Medulla oblongata (tissue), 1 donor: ENCODE results near the gene ZBTB43.

Source experiments
- DNase-seq: peaks from one replicate; pipeline ENCODE4 v3.0.0-alpha.2; 2015; ENCODE audit errors: extremely low spot score

ZBTB43 gene

DNA sequence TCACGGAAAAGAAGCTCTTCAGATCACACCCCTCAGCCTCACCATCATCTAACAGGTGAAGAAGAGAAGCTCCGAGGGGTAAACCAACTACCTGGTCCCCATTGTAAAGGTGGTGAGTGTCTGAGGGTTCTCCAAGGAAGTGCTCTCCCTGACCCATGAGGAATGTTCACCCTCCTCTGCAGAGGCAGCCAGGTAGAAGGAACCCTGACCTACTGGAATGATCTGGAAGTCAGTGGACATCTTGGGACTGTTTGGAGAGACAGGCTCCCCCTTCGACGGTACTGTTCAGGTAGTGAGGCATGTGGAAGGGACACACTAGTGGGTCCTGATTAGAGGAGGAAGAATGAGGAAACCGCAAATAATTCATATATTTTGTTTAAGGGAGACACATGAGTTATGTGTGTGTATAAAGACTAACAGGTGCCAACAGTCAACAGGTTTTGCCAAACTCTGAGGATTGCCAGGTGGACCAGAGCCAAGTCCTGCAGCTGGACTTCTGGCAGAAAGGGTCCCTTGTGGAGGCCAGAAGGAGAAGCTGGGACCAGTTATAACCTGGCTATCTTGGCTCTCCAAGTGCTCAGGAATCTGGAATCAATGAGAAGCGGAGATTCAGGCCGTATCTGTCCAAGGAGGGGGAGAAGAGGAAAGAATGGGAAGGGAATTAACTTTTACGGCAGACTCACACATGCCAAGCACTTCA, 52.6 kb downstream of the ZBTB43 start:
- DNase-seq, result no peak

DNA sequence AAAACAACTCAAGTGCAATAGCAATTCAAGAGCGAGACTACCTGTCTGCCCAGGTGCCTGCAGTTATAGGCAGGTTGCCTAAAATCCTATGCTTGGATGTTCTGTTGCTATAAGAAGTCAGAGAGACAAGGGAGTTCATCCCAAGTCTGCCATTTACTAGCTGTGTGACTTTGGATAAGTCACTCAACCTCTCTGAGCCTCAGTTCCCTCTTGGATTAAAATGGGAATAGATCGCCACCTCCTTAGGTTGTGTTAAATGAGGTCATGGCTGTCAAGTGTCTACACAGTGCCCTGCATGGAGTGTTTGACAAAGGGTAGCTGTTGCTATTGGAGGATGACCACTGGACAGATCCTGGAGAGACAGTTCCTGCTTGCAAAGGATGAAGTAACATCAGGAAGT, 54.3 kb downstream of the ZBTB43 start:
- no peak for DNase-seq

- peak; percentile 77 for DNase-seq
These were observed 55.4 kb downstream of the ZBTB43 start, which contains the start of gene ZBTB34 for GRCh38 chr9:126860077-126860756. ZBTB34 (plus strand) TSS chr9:126860639; CDS start chr9:126879400, 18,761 bp downstream.

GRCh38 chr9:126860757-126861466, 56.1 kb downstream of the ZBTB43 start:
- DNase-seq, result no peak

- no peak for DNase-seq
These were observed 56.9 kb downstream of the ZBTB43 start for GRCh38 chr9:126861707-126862103.

- peak; percentile 72 for DNase-seq
These were observed 57.4 kb downstream of the ZBTB43 start for GRCh38 chr9:126862104-126862761.

DNA sequence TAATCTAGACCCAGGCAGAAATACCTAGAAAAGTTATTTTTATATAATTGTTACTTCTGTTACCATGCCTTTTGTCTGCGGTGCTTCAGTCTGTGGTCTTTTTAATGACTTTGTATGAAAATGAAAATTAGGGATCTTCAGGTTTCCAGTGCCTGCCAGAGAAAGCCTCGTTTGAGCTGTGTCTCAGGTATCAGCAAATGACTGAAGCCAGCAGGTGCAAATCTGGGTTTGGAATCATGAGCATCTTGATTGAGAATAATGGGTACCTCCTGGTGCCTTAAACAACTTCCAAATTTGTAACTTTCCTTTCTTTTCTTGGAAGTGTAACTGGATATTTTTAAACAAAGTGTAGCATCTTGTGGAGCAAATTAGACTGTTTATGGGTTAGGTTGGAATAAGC, 59.9 kb downstream of the ZBTB43 start:
- no peak for DNase-seq

GRCh38 chr9:126869368-126869767, 64.5 kb downstream of the ZBTB43 start:
- no peak for DNase-seq

GRCh38 chr9:126872516-126872915, 67.7 kb downstream of the ZBTB43 start:
- no peak for DNase-seq

- no peak for DNase-seq
These were observed 69.9 kb downstream of the ZBTB43 start for GRCh38 chr9:126874546-126875314.

DNA sequence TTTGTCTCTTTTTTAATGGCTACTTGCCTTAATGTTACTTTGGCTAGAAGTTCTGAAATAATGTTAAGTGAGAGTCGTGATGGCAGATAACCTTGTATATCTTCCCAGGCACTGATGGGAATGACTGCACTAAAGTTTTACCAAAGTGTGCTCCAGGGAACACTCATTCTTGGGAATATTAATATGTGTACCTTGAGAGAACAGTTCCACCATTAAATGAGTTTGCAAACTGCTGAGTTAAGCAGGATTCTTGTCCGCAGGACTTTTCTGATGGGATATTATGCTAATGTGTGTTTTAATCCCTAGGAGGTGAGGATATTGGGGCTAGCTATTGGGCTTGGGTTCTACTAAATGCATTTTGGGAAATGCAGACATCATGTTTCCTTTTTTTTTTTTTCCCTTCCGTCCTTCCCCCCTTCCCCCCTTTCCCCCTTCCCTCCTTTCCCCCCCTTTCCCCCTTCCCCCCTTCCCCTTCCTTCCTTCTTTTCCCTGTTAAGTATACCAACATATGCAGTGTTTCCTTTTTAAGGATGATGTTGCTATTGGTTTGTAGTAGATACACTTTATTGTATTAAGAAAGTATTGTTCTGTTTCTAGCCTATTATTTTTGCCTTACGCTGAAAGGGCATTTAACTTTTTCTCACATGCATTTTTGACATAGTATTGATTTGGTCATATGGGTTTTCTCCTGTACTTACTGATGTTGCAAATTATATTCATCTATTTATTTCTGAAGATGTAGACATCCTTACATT, 71.1 kb downstream of the ZBTB43 start:
- no peak for DNase-seq

DNA sequence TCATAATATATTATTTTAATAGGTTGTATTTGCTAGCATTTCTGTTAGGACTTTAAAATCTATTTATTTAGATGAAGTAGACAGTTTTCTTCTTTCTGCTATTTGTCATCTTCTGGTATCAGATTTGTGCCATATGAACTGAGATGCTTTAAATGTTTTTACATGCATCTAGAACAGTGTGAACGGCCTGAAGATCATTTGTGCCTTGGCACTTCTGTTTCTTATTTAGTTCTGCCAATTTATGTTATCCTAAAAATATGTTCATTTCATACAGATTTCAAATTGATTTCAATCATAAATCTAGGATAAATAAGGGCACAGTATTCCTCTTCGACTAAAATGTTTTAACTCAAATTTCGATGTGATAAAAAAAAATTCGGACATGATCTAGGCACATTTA, 71.7 kb downstream of the ZBTB43 start:
- no peak for DNase-seq

DNA sequence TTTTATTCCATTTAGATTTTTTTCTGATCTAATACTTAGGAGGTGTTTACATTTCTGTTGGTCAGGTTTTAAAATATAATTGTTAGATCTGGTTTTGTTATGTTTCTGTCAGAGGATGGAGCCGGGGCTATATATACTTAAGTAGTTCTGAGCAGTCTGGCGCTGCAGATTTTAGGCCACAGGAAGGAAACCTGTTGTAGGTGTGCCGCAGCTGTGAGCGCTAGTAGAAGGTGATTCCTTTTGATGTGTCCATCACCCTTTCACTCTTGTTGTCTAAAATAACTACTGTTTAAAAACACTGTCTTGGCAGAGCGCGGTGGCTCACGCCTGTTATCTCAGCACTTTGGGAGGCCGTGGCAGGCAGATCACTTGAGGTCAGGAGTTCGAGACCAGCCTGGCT, 72.6 kb downstream of the ZBTB43 start:
- DNase-seq, result no peak

DNA sequence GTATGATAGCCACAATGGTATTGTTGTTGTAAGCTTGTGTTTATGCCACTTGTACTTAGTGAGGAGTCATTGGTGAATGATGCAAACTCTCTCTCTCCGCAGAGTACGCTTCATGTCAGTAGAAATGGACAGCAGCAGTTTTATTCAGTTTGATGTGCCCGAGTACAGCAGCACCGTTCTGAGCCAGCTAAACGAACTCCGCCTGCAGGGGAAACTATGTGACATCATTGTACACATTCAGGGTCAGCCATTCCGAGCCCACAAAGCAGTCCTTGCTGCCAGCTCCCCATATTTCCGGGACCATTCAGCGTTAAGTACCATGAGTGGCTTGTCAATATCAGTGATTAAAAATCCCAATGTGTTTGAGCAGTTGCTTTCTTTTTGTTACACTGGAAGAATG, 74.4 kb downstream of the ZBTB43 start:
- DNase-seq, result peak; percentile 40

GRCh38 chr9:126880226-126880946, 75.5 kb downstream of the ZBTB43 start:
- no peak for DNase-seq

DNA sequence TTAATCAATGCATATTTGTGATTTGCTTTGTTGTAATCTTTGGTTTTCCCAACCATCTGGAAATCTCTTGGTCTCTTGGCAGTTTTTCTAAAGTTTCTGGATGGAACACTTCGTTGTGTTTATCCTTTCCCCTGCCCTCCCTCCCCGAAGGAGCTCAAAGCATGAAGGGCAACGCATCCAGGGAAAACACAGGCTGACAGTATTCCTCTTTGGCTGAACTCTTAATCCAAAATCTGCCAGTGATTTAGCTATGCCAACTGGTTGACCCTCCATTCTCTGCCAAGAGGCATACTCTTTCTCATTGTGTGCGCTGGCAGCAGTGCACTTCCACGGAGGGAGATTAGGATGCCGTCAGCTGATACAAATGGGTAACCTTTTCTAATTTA, 76.1 kb downstream of the ZBTB43 start:
- DNase-seq, result peak; percentile 82

GRCh38 chr9:126882746-126883145, 77.9 kb downstream of the ZBTB43 start:
- DNase-seq, result no peak

DNA sequence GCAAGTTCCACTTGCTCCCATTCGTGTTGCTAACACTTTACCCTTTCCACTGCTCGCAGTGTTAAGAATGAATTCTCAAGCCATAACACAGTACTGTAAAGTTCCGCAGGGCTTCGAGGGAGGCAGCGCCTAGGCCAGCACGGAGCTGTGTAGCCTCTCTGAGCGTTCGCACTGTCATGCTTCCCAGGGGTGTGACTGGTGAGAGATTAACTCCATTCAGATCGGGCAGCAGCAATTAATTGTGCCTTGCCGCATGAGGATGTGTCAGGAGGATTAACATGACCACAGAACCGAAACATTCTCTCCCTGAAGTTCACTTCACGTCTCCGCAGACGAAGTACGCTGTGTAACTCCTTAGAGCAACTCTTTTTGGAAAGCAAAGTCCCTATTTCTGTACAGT, 78.8 kb downstream of the ZBTB43 start:
- DNase-seq, result peak; percentile 53

DNA sequence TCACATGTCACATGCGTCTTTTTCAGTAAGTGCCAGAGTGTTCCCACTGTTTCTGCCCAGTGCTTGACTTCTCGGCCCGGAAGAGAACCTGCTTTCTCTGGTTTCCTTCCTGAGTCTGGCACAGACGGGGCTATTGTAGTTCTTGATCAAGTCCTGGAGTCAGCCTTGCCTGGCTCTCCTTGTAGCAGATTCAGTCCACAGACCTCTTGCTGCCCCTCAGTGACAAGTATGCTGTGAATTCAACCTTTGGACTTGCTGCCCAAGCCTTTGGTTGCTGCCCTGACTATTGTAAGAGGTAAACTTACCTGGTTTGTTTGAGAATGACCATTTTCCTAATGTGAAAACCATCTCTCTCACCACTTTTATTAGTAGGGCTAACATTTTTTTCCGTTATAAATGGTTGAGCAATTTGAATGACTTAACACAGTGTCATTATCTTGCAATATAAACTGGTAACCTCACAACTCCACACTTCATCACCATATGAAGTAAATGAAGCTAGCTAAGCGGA, 80.3 kb downstream of the ZBTB43 start:
- DNase-seq, result no peak
